Measurements from ENCODE around the gene UBE2E2. TPM values are rescaled to one million over a fixed set of nuclear protein-coding genes. Genes with fewer than 3 reads are reported as not detected.

The UBE2E2 gene
- total and polyA plus RNA-seq, 2 of the 13 experiments (the other 11 are each of a cell fraction or from before 2014, with no cell fraction given) = 0.77 to 1.5 TPM

DNA sequence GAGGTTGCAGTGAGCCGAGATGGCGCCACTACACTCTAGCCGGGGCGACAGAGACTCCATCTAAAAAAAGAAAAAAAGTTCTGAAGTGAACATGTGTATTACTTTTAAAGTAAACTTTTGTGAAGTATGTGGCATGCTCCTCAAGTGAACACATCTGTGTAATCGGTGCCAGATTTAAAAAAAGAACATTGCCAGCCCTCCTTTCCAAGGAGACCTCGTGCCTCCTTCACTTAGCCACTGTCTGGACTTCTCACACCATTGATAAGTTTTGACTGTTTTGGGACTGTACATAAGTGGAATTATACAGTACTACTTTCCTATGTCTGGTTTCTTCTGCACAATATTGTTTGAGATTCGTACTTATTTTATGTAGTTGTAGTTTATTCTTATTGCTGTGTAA is 140.4 kb downstream of the UBE2E2 start:
- BruUV-seq (replicated peaks) = no TSS peak
- FAIRE-seq = no peak

DNA sequence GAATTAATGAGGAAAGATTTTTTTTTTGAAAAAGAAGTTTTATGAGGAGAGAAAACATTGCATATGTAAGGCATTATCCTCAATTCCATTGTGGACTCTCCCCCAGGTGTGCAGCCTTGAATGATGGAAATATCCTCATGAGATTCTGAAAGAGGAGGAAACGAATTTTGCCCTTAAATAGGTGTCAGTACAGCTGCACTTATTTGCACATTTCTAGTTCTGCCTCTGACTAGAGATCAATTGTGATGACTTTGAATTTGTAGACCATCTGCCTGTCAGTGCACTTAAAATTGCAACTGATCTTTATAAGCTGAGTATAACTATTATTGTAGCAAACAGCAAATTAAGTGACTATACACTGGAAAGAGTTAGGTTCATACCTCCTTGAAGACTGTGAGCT is 141.8 kb downstream of the UBE2E2 start:
- in situ Hi-C loops (cut with HindIII; ENCODE audit: extremely low pct_ligation_motif_present, low pct_unique_long_range_greater_than_20kb) (no loop called here), intact Hi-C loops (cut with micrococcal nuclease; ENCODE audit: unreplicated experiment) (no loop called here)
- 0% methylated on average over 1 of the region's 1 CpG for WGBS (ENCODE audit: low lambda C conversion rate)
- no peak for ATAC-seq
- no peak for FAIRE-seq
- no peak for DNase-seq (ENCODE audit: low spot score)
- Histone ChIP-seq H3K4me3 (replicated peaks in 1 of 3; ENCODE audit: insufficient read depth in 1 of 3, low read depth in 2 of 3, low read length in 3 of 3) (no peak overlapping the region), H3K9me3 (ENCODE audit: low read length) (no peaks in the 10 kb centered on the region), H2AFZ (ENCODE audit: low read length) (no peak overlapping the region), H4K20me1 (ENCODE audit: insufficient read depth, low read length) (no peaks in the 10 kb centered on the region), H3K27ac (ENCODE audit: extremely low read length, insufficient read depth, low read length) (no peak overlapping the region), H3K36me3 (replicated peaks in 1 of 2; ENCODE audit: control insufficient read depth in 1 of 2, insufficient read depth in 2 of 2, low read length in 2 of 2) (no peaks in the 10 kb centered on the region), H3K9ac (ENCODE audit: insufficient read depth, low read depth, low read length) (no peak overlapping the region), H3K79me2 (ENCODE audit: insufficient read depth, low read length) (no peaks in the 10 kb centered on the region), H3K4me1 (ENCODE audit: insufficient read depth, low read length) (no peaks in the 10 kb centered on the region), H3K27me3 (ENCODE audit: control insufficient read depth in 1 of 2, insufficient read depth in 2 of 2, low read length in 2 of 2) (no peaks in the 10 kb centered on the region), H3K4me2 (ENCODE audit: low read depth, low read length) (no peak overlapping the region)
- TF ChIP-seq HDAC2 (CRISPR knock-in tag; IDR thresholded peaks at IDR 0.05) = no peak
- POLR2A ChIA-PET = no interaction called here
- CTCF ChIA-PET (ENCODE audit: low intra/inter-chr PET ratio, low total read pairs) = no interaction called here
- no TSS peak for BruUV-seq (replicated peaks)

More for the DNA sequence above, 140.4 kb downstream of the UBE2E2 start:
- TF ChIP-seq PAF1 (CRISPR knock-in tag; IDR thresholded peaks at IDR 0.05) = no peak
- TF ChIP-seq SMYD3 (CRISPR knock-in tag; IDR thresholded peaks at IDR 0.05) = no peak
- TF ChIP-seq, protein P1, sequence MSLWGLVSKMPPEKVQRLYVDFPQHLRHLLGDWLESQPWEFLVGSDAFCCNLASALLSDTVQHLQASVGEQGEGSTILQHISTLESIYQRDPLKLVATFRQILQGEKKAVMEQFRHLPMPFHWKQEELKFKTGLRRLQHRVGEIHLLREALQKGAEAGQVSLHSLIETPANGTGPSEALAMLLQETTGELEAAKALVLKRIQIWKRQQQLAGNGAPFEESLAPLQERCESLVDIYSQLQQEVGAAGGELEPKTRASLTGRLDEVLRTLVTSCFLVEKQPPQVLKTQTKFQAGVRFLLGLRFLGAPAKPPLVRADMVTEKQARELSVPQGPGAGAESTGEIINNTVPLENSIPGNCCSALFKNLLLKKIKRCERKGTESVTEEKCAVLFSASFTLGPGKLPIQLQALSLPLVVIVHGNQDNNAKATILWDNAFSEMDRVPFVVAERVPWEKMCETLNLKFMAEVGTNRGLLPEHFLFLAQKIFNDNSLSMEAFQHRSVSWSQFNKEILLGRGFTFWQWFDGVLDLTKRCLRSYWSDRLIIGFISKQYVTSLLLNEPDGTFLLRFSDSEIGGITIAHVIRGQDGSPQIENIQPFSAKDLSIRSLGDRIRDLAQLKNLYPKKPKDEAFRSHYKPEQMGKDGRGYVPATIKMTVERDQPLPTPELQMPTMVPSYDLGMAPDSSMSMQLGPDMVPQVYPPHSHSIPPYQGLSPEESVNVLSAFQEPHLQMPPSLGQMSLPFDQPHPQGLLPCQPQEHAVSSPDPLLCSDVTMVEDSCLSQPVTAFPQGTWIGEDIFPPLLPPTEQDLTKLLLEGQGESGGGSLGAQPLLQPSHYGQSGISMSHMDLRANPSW (CRISPR knock-in tag; IDR thresholded peaks at IDR 0.05; ENCODE audit: borderline replicate concordance) = no peak
- TF ChIP-seq, protein P2, sequence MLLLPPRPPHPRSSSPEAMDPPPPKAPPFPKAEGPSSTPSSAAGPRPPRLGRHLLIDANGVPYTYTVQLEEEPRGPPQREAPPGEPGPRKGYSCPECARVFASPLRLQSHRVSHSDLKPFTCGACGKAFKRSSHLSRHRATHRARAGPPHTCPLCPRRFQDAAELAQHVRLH (CRISPR knock-in tag; IDR thresholded peaks at IDR 0.05; ENCODE audit: borderline replicate concordance, low read depth) = no peak
- WGBS (ENCODE audit: low lambda C conversion rate) = 31% methylated on average over 7 of the region's 7 CpGs
- no peaks in the 10 kb centered on the region for H3K27me3 ChIP-seq (ENCODE audit: control insufficient read depth in 1 of 2, insufficient read depth in 2 of 2, low read length in 2 of 2)
- H2AFZ ChIP-seq (ENCODE audit: low read length) = no peak overlapping the region
- no peaks in the 10 kb centered on the region for H3K79me2 ChIP-seq (ENCODE audit: insufficient read depth, low read length)
- H3K27ac ChIP-seq (ENCODE audit: extremely low read length, insufficient read depth, low read length) = no peak overlapping the region
- in situ Hi-C loops (cut with HindIII; ENCODE audit: extremely low pct_ligation_motif_present, low pct_unique_long_range_greater_than_20kb) (no loop called here), intact Hi-C loops (cut with micrococcal nuclease; ENCODE audit: unreplicated experiment) (no loop called here)
- DNase-seq (ENCODE audit: low spot score) (no peak), ATAC-seq (no peak)
- ChIA-PET POLR2A (no interaction called here), CTCF (ENCODE audit: low intra/inter-chr PET ratio, low total read pairs) (no interaction called here)
- H3K4me1 ChIP-seq (ENCODE audit: insufficient read depth, low read length) = no peaks in the 10 kb centered on the region
- no peaks in the 10 kb centered on the region for H4K20me1 ChIP-seq (ENCODE audit: insufficient read depth, low read length)
- no peaks in the 10 kb centered on the region for H3K9me3 ChIP-seq (ENCODE audit: low read length)
- no peak overlapping the region for H3K9ac ChIP-seq (ENCODE audit: insufficient read depth, low read depth, low read length)
- H3K36me3 ChIP-seq (replicated peaks in 1 of 2; ENCODE audit: control insufficient read depth in 1 of 2, insufficient read depth in 2 of 2, low read length in 2 of 2) = no peaks in the 10 kb centered on the region
- no peak overlapping the region for H3K4me2 ChIP-seq (ENCODE audit: low read depth, low read length)
- no peak overlapping the region for H3K4me3 ChIP-seq (replicated peaks in 1 of 3; ENCODE audit: insufficient read depth in 1 of 3, low read depth in 2 of 3, low read length in 3 of 3)

All from HepG2 (cell line).